ENCODE results near the gene SLC38A3. TPM values are rescaled to one million over a fixed set of nuclear protein-coding genes. Genes with fewer than 3 reads are reported as not detected.

The SLC38A3 gene
- total RNA-seq, 1 donor = 0.27 TPM

- peak; percentile 57 for DNase-seq (ENCODE audit: low read depth)
- H3K4me3 ChIP-seq (ENCODE audit: low read depth, low read length) = peak overlapping the region; percentile 93
- no peak for TF ChIP-seq CTCF (IDR thresholded peaks at IDR 0.05; ENCODE audit: insufficient read depth, low read length)
Observed at GRCh38 chr3:50237133-50237651, 32.1 kb downstream of the SLC38A3 start.

GRCh38 chr3:50237754-50238548, 32.9 kb downstream of the SLC38A3 start:
- TF ChIP-seq CTCF (IDR thresholded peaks at IDR 0.05; ENCODE audit: insufficient read depth, low read length) = no peak
- DNase-seq (ENCODE audit: low read depth) = peak; percentile 74
- peak overlapping the region; percentile 93 for H3K4me3 ChIP-seq (ENCODE audit: low read depth, low read length)

- peak; percentile 16 for TF ChIP-seq CTCF (IDR thresholded peaks at IDR 0.05; ENCODE audit: insufficient read depth, low read length)
- peak overlapping the region; percentile 93 for H3K4me3 ChIP-seq (ENCODE audit: low read depth, low read length)
- peak; percentile 44 for DNase-seq (ENCODE audit: low read depth)
Observed at GRCh38 chr3:50238549-50239026, 33.5 kb downstream of the SLC38A3 start.

- no peak overlapping the region for H3K4me3 ChIP-seq (ENCODE audit: low read depth, low read length)
- no peak for TF ChIP-seq CTCF (IDR thresholded peaks at IDR 0.05; ENCODE audit: insufficient read depth, low read length)
- no peak for DNase-seq (ENCODE audit: low read depth)
Observed at GRCh38 chr3:50239649-50240048, 34.6 kb downstream of the SLC38A3 start.

- DNase-seq (ENCODE audit: low read depth) = no peak
- TF ChIP-seq CTCF (IDR thresholded peaks at IDR 0.05; ENCODE audit: insufficient read depth, low read length) = no peak
- no peak overlapping the region for H3K4me3 ChIP-seq (ENCODE audit: low read depth, low read length)
Observed at GRCh38 chr3:50241163-50241562, 36.1 kb downstream of the SLC38A3 start.

GRCh38 chr3:50241713-50242380, 36.8 kb downstream of the SLC38A3 start:
- no peak for DNase-seq (ENCODE audit: low read depth)
- H3K4me3 ChIP-seq (ENCODE audit: low read depth, low read length) = no peak overlapping the region
- TF ChIP-seq CTCF (IDR thresholded peaks at IDR 0.05; ENCODE audit: insufficient read depth, low read length) = no peak
